ENCODE results near the gene ZNF559. TPM values are rescaled to one million over a fixed set of nuclear protein-coding genes. Genes with fewer than 3 reads are reported as not detected.
A peak's percentile ranks its signal among the peaks of the same experiment; 100 is the strongest.

ZNF559 gene
- total RNA-seq, 4 donors from 2014 or later, result 1.4 to 3.8 (median 3.0) TPM

DNA sequence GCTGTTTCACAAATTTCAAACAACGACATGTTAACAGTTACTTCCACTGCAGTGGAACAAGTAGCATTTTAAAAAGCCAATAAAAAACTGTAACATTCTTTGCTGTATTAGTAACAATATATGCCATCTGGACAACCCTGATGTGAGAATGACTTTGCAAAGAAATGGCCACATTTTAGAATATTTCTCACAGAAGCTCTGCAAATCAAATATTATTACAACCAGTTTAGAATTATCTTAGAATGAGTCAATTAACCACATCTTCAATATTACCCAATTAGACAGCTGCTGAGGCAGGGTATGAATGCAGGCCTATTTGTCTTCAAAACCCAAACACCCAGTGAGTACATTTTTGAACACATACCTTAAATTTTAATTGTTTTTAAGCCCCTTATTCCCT is 17.5 kb upstream of the ZNF559 start:
- in situ Hi-C loops (cut with MboI; ENCODE audit: low sequenced_read_pairs in 4 of 4), result loop anchor here in 3 of 4 donors (25.0 kb wide), 1 partner anchor 481 kb away; no protein-coding TSS in a partner anchor
- TF ChIP-seq CTCF (IDR thresholded peaks at IDR 0.05 in 4 of 5, conservative IDR thresholded peaks at IDR 0.05 in 1 of 5) (no peak), POLR2A (IDR thresholded peaks at IDR 0.05) (no peak)
- no peak for ATAC-seq

DNA sequence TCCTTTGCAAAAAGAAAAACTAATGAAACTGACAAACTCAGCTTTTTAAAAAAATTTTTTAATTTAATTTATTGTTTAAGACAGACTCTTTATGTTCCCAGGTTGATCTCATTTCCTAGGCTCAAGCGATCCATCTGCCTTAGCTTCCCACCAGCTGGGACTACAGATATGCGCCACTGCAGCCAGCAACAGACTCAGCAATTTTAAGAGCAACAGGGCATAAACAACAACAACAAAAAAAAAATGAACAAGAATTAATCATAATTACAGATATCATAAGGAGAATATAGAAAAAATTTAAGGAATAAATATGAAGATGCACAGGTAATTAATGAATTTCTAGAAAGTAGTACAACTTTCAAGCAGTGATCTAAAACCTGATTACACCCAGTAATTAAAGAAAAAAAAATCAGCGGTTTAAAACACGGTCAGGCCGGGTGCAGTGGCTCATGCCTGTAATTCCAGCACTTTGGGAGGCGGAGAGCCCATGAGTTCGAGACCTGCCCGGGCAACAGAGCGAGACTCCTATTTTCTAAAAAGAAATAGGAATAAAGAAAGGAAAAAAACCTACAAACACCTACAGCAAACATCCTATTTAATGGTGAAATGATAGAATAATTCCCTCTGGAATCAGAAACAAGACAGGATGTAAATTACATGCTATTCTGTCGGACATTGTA is 15.7 kb upstream of the ZNF559 start:
- Histone ChIP-seq H3K4me3 (peak overlapping the region in 2 of 4 donors; percentile 79 to 80), H3K9me3 (no peaks in the 10 kb centered on the region), H3K27ac (no peak overlapping the region), H3K36me3 (peaks cover 6 to 25% of the 10 kb centered on the region in 2 donors), H3K4me1 (peaks cover 0 to 11% of the 10 kb centered on the region in 2 donors), H3K27me3 (no peaks in the 10 kb centered on the region)
- intact Hi-C loops (cut with DNase I; ENCODE audit: low total_unique reads) (loop anchor here (2.0 kb wide), 1 partner anchor 167 kb away; the partner anchor contains the start of gene ZNF317), in situ Hi-C loops (cut with MboI; ENCODE audit: low sequenced_read_pairs in 4 of 4) (loop anchor here in 3 of 4 donors (25.0 kb wide), 1 partner anchor 479 kb away; no protein-coding TSS in a partner anchor)
- TF ChIP-seq CTCF (IDR thresholded peaks at IDR 0.05 in 4 of 5, conservative IDR thresholded peaks at IDR 0.05 in 1 of 5), result no peak
- TF ChIP-seq POLR2A (IDR thresholded peaks at IDR 0.05), result no peak
- DNase-seq (no peak), ATAC-seq (no peak)

More for the DNA sequence above, 17.5 kb upstream of the ZNF559 start:
- peaks cover 15 to 43% of the 10 kb centered on the region in 2 donors for H3K36me3 ChIP-seq
- no peak overlapping the region for H3K4me3 ChIP-seq
- intact Hi-C loops (cut with DNase I; ENCODE audit: low total_unique reads), result no loop called here
- H3K27ac ChIP-seq, result no peak overlapping the region
- H3K4me1 ChIP-seq, result peaks cover 0 to 11% of the 10 kb centered on the region in 2 donors
- no peak for DNase-seq
- H3K9me3 ChIP-seq, result no peaks in the 10 kb centered on the region
- no peaks in the 10 kb centered on the region for H3K27me3 ChIP-seq

DNA sequence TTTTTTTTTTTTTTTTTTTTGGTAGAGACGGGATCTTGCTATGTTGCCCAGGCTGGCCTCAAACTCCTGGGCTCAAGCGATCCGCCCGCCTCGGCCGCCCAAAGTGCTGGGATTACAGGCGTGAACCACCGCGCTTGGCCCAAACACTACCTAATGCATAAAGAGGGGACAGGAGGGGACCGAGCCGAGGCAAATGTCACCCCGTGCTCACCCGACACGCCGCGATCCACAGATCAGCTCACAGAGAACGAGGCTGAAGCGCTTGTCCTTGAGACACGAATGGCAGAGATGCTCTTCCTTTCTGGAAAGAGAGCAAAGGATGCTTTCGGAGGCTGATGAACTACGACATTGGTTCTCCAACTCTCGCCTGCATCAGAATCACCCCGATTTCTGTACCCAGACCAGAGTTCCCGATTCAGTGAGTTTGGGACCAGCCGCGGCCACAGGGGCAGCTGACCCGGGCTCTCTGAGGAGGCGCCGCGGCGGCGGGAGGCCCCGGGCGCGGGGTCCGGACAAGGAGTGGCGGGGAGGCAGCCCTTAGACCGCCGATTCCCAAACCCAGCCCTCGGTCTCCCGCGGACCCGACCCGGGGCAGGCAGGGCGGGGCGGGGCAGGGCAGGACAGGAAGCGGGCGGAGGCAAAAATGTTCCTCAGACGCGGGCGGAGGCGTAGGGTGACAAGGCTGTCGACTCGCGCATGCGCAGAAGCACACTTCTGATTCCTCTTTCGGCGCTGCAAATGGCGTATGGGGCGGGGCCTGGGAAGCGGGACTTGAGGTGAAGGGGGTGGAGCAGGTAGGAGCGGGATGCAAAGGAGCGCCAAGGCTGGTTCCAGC is 14.6 kb upstream of the ZNF559 start, which contains the start of gene ZNF699:
Gene ZNF699, minus strand, starts transcription at position 700 of the 835 bp plus-strand sequence. CDS start 4,719 bp downstream, outside the sequence.
- Histone ChIP-seq H3K4me3 (peak within 1 kb of the TSS; percentile 79 to 100 (median 83)), H3K4me1 (peaks cover 0 to 11% of the 10 kb centered on the region in 2 donors), H3K36me3 (peaks cover 5 to 14% of the 10 kb centered on the region in 2 donors), H3K27me3 (no peaks in the 10 kb centered on the region), H3K27ac (peak within 1 kb of the TSS; percentile 77 to 94 (median 85)), H3K9me3 (no peaks in the 10 kb centered on the region)
- ATAC-seq (peak; percentile 99 to 100), DNase-seq (peak; percentile 93 to 95)
- intact Hi-C loops (cut with DNase I; ENCODE audit: low total_unique reads), result loop anchor here (2.0 kb wide), 1 partner anchor 169 kb away; the partner anchor contains the start of gene ZNF317
- TF ChIP-seq POLR2A (IDR thresholded peaks at IDR 0.05) (peak; percentile 44 to 49), CTCF (IDR thresholded peaks at IDR 0.05 in 4 of 5, conservative IDR thresholded peaks at IDR 0.05 in 1 of 5) (no peak)
- in situ Hi-C loops (cut with MboI; ENCODE audit: low sequenced_read_pairs in 4 of 4), result loop anchor here in 3 of 4 donors (25.0 kb wide), 1 partner anchor 478 kb away; no protein-coding TSS in a partner anchor

GRCh38 chr19:9309974-9310446 is 14.0 kb upstream of the ZNF559 start:
- Histone ChIP-seq H3K4me3 (peak overlapping the region; percentile 79 to 100 (median 83)), H3K36me3 (peaks cover 0 to 7% of the 10 kb centered on the region in 2 donors), H3K4me1 (peaks cover 0 to 11% of the 10 kb centered on the region in 2 donors), H3K9me3 (no peaks in the 10 kb centered on the region), H3K27me3 (no peaks in the 10 kb centered on the region), H3K27ac (peak overlapping the region; percentile 77 to 94 (median 85))
- in situ Hi-C loops (cut with MboI; ENCODE audit: low sequenced_read_pairs in 4 of 4) (loop anchor here in 3 of 4 donors (25.0 kb wide), 1 partner anchor 477 kb away; no protein-coding TSS in a partner anchor), intact Hi-C loops (cut with DNase I; ENCODE audit: low total_unique reads) (loop anchor here (2.0 to 10.0 kb wide), 3 partner anchors 15 to 485 kb away; partner anchors contain the start of genes ZNF317 and ZNF559)
- no peak for TF ChIP-seq POLR2A (IDR thresholded peaks at IDR 0.05)
- no peak for TF ChIP-seq CTCF (IDR thresholded peaks at IDR 0.05 in 4 of 5, conservative IDR thresholded peaks at IDR 0.05 in 1 of 5)
- DNase-seq (peak in 1 of 2 donors; percentile 63), ATAC-seq (peak; percentile 83 to 87)
